ENCODE data around the gene NR1D2.

The NR1D2 gene

GRCh38 chr3:23953523-23953922 is 8.4 kb downstream of the NR1D2 start:
- H4K8ac ChIP-seq (ENCODE audit: low read length), result no peak overlapping the region
- no peak for DNase-seq
- no peaks in the 10 kb centered on the region for H3K4me1 ChIP-seq (ENCODE audit: control insufficient read depth, insufficient read depth, low read depth, low read length)
- peaks cover 15% of the 10 kb centered on the region for H3K79me1 ChIP-seq (replicated peaks; ENCODE audit: low read length, poor library complexity, severe bottlenecking)
- no peak overlapping the region for H3K4ac ChIP-seq (ENCODE audit: low read depth in 1 of 2, low read length in 2 of 2)
- no peaks in the 10 kb centered on the region for H3K9me3 ChIP-seq (ENCODE audit: control insufficient read depth, low read length)
- peaks cover 0 to 30% of the 10 kb centered on the region in 2 experiments for H3K36me3 ChIP-seq (ENCODE audit: control insufficient read depth in 1 of 2, insufficient read depth in 2 of 2, low read depth in 1 of 2, low read length in 2 of 2)
- H2BK12ac ChIP-seq (ENCODE audit: low read length in 2 of 2), result no peak overlapping the region
- H3K14ac ChIP-seq (ENCODE audit: low read length in 2 of 2), result no peak overlapping the region
- H2BK5ac ChIP-seq (ENCODE audit: low read depth, low read length, poor library complexity, severe bottlenecking), result no peak overlapping the region
- no peak overlapping the region for H3K23ac ChIP-seq (ENCODE audit: low read length in 2 of 2)
- H2BK120ac ChIP-seq (ENCODE audit: low read depth, low read length), result no peak overlapping the region
- no peak overlapping the region for H3K4me3 ChIP-seq (ENCODE audit: insufficient read depth in 1 of 2, low read depth in 1 of 2, low read length in 2 of 2)
- no CpG with 5 or more reads among the region's 1 CpG for WGBS
- no peak overlapping the region for H3K18ac ChIP-seq (ENCODE audit: low read depth in 1 of 2, low read length in 2 of 2)
- no peak overlapping the region for H3K27ac ChIP-seq (ENCODE audit: low read length, poor library complexity, severe bottlenecking)
- no peak overlapping the region for H4K91ac ChIP-seq (ENCODE audit: low read length)
- H2AFZ ChIP-seq (ENCODE audit: low read depth, low read length), result no peak overlapping the region
- H3K4me2 ChIP-seq (ENCODE audit: low read length, poor library complexity, severe bottlenecking), result no peak overlapping the region
- H2BK15ac ChIP-seq (ENCODE audit: low read depth, poor library complexity, severe bottlenecking), result no peak overlapping the region
- no peaks in the 10 kb centered on the region for H3K27me3 ChIP-seq (ENCODE audit: control insufficient read depth in 1 of 2, insufficient read depth in 1 of 2, low read length in 2 of 2)
- no peak overlapping the region for H2AK5ac ChIP-seq (ENCODE audit: low read length, severe bottlenecking)
- H3K9ac ChIP-seq (ENCODE audit: low read length), result no peak overlapping the region

- 100% methylated on average over 1 of the region's 5 CpGs for WGBS
- Histone ChIP-seq H2BK12ac (ENCODE audit: low read length in 2 of 2) (no peak overlapping the region), H2AK5ac (ENCODE audit: low read length, severe bottlenecking) (no peak overlapping the region)
Measured at GRCh38 chr3:23954144-23954543, 9.1 kb downstream of the NR1D2 start.

DNA sequence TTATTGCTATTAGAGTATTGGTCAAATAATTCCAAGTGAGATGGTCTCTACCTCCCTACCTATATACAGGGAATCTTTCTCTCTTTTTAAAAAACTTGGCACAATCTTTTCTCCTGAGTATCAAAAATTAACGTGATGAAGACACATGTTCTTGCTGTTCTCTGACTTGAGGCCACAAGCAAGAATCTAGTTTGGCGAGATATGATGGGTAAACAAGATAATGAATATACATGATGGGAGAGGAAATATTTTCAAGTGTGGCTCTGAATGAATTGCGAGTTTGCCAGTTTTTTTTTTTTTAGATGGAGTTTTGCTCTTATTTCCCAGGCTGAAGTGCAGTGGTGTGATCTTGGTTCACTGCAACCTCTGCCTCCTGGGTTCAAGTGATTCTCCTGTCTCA is 11.6 kb downstream of the NR1D2 start:
- Histone ChIP-seq H3K4me3 (ENCODE audit: insufficient read depth in 1 of 2, low read depth in 1 of 2, low read length in 2 of 2) (no peak overlapping the region), H3K23ac (ENCODE audit: low read length in 2 of 2) (no peak overlapping the region), H3K79me1 (replicated peaks; ENCODE audit: low read length, poor library complexity, severe bottlenecking) (peaks cover 10% of the 10 kb centered on the region), H3K4me2 (ENCODE audit: low read length, poor library complexity, severe bottlenecking) (no peak overlapping the region), H2BK120ac (ENCODE audit: low read depth, low read length) (no peak overlapping the region), H3K4me1 (ENCODE audit: control insufficient read depth, insufficient read depth, low read depth, low read length) (no peaks in the 10 kb centered on the region), H3K27ac (ENCODE audit: low read length, poor library complexity, severe bottlenecking) (no peak overlapping the region), H4K91ac (ENCODE audit: low read length) (no peak overlapping the region), H3K27me3 (ENCODE audit: control insufficient read depth in 1 of 2, insufficient read depth in 1 of 2, low read length in 2 of 2) (no peaks in the 10 kb centered on the region), H2AFZ (ENCODE audit: low read depth, low read length) (no peak overlapping the region), H3K9ac (ENCODE audit: low read length) (no peak overlapping the region), H3K36me3 (ENCODE audit: control insufficient read depth in 1 of 2, insufficient read depth in 2 of 2, low read depth in 1 of 2, low read length in 2 of 2) (peaks cover 0 to 52% of the 10 kb centered on the region in 2 experiments), H4K8ac (ENCODE audit: low read length) (no peak overlapping the region), H3K18ac (ENCODE audit: low read depth in 1 of 2, low read length in 2 of 2) (no peak overlapping the region), H3K4ac (ENCODE audit: low read depth in 1 of 2, low read length in 2 of 2) (no peak overlapping the region), H2BK5ac (ENCODE audit: low read depth, low read length, poor library complexity, severe bottlenecking) (no peak overlapping the region), H2AK5ac (ENCODE audit: low read length, severe bottlenecking) (no peak overlapping the region), H2BK12ac (ENCODE audit: low read length in 2 of 2) (no peak overlapping the region), H2BK15ac (ENCODE audit: low read depth, poor library complexity, severe bottlenecking) (no peak overlapping the region), H3K9me3 (ENCODE audit: control insufficient read depth, low read length) (no peaks in the 10 kb centered on the region), H3K14ac (ENCODE audit: low read length in 2 of 2) (no peak overlapping the region)
- 94% methylated on average over 3 of the region's 3 CpGs for WGBS
- DNase-seq, result no peak

More at GRCh38 chr3:23954144-23954543, 9.1 kb downstream of the NR1D2 start:
- no peak overlapping the region for H3K4me3 ChIP-seq (ENCODE audit: insufficient read depth in 1 of 2, low read depth in 1 of 2, low read length in 2 of 2)
- DNase-seq, result no peak
- no peak overlapping the region for H2AFZ ChIP-seq (ENCODE audit: low read depth, low read length)
- no peak overlapping the region for H2BK5ac ChIP-seq (ENCODE audit: low read depth, low read length, poor library complexity, severe bottlenecking)
- H3K4ac ChIP-seq (ENCODE audit: low read depth in 1 of 2, low read length in 2 of 2), result no peak overlapping the region
- no peak overlapping the region for H3K9ac ChIP-seq (ENCODE audit: low read length)
- no peak overlapping the region for H3K27ac ChIP-seq (ENCODE audit: low read length, poor library complexity, severe bottlenecking)
- no peak overlapping the region for H4K91ac ChIP-seq (ENCODE audit: low read length)
- no peak overlapping the region for H3K14ac ChIP-seq (ENCODE audit: low read length in 2 of 2)
- no peak overlapping the region for H4K8ac ChIP-seq (ENCODE audit: low read length)
- peaks cover 0 to 30% of the 10 kb centered on the region in 2 experiments for H3K36me3 ChIP-seq (ENCODE audit: control insufficient read depth in 1 of 2, insufficient read depth in 2 of 2, low read depth in 1 of 2, low read length in 2 of 2)
- no peak overlapping the region for H3K18ac ChIP-seq (ENCODE audit: low read depth in 1 of 2, low read length in 2 of 2)
- peaks cover 13% of the 10 kb centered on the region for H3K79me1 ChIP-seq (replicated peaks; ENCODE audit: low read length, poor library complexity, severe bottlenecking)
- H3K9me3 ChIP-seq (ENCODE audit: control insufficient read depth, low read length), result no peaks in the 10 kb centered on the region
- H3K4me2 ChIP-seq (ENCODE audit: low read length, poor library complexity, severe bottlenecking), result no peak overlapping the region
- H2BK15ac ChIP-seq (ENCODE audit: low read depth, poor library complexity, severe bottlenecking), result no peak overlapping the region
- H3K4me1 ChIP-seq (ENCODE audit: control insufficient read depth, insufficient read depth, low read depth, low read length), result no peaks in the 10 kb centered on the region
- H2BK120ac ChIP-seq (ENCODE audit: low read depth, low read length), result no peak overlapping the region
- H3K23ac ChIP-seq (ENCODE audit: low read length in 2 of 2), result no peak overlapping the region
- H3K27me3 ChIP-seq (ENCODE audit: control insufficient read depth in 1 of 2, insufficient read depth in 1 of 2, low read length in 2 of 2), result no peaks in the 10 kb centered on the region

DNA sequence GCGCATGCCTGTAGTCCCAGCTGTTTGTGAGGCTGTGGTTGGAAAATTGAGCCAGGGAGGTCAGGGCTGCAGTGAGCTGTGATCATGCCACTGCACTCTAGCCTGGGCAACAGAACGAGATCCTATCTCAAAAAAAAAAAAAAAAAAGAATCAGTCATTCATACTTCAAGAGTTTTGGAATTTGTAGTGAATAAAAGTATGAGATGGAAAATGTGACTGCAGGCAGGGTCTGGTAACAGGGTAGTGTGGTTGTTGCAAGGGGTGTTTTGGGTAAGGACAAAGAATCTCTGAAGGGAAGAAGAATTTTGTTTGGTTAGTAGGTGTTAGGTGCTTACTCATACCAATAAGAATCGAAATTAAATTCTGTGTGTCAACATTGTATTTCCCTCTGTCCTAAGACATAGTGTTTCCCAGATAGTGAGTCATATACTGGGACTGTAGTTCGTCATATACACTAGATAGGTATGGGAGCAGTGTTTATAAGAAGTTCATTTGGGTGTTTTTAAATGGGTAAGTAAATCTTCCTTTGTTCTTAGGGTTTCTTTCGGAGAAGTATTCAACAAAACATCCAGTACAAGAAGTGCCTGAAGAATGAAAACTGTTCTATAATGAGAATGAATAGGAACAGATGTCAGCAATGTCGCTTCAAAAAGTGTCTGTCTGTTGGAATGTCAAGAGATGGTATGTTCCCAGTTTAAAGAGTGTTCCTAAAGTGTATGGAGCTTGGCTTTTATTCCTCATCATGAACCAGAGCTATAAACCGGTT is 14.2 kb downstream of the NR1D2 start:
- Histone ChIP-seq H2AFZ (ENCODE audit: low read depth, low read length) (no peak overlapping the region), H3K27me3 (ENCODE audit: control insufficient read depth in 1 of 2, insufficient read depth in 1 of 2, low read length in 2 of 2) (no peaks in the 10 kb centered on the region), H3K4me3 (ENCODE audit: insufficient read depth in 1 of 2, low read depth in 1 of 2, low read length in 2 of 2) (no peak overlapping the region), H3K79me1 (replicated peaks; ENCODE audit: low read length, poor library complexity, severe bottlenecking) (peaks cover 2% of the 10 kb centered on the region), H3K4ac (ENCODE audit: low read depth in 1 of 2, low read length in 2 of 2) (no peak overlapping the region), H2BK12ac (ENCODE audit: low read length in 2 of 2) (no peak overlapping the region), H2BK120ac (ENCODE audit: low read depth, low read length) (no peak overlapping the region), H2BK5ac (ENCODE audit: low read depth, low read length, poor library complexity, severe bottlenecking) (no peak overlapping the region), H3K18ac (ENCODE audit: low read depth in 1 of 2, low read length in 2 of 2) (no peak overlapping the region), H3K23ac (ENCODE audit: low read length in 2 of 2) (no peak overlapping the region), H3K4me1 (ENCODE audit: control insufficient read depth, insufficient read depth, low read depth, low read length) (peaks cover 1% of the 10 kb centered on the region), H4K91ac (ENCODE audit: low read length) (no peak overlapping the region), H3K36me3 (ENCODE audit: control insufficient read depth in 1 of 2, insufficient read depth in 2 of 2, low read depth in 1 of 2, low read length in 2 of 2) (peaks cover 5 to 69% of the 10 kb centered on the region in 2 experiments), H3K4me2 (ENCODE audit: low read length, poor library complexity, severe bottlenecking) (no peak overlapping the region), H2BK15ac (ENCODE audit: low read depth, poor library complexity, severe bottlenecking) (no peak overlapping the region), H3K14ac (ENCODE audit: low read length in 2 of 2) (no peak overlapping the region), H3K9ac (ENCODE audit: low read length) (no peak overlapping the region), H4K8ac (ENCODE audit: low read length) (no peak overlapping the region), H3K27ac (ENCODE audit: low read length, poor library complexity, severe bottlenecking) (no peak overlapping the region), H2AK5ac (ENCODE audit: low read length, severe bottlenecking) (no peak overlapping the region), H3K9me3 (ENCODE audit: control insufficient read depth, low read length) (no peaks in the 10 kb centered on the region)
- WGBS, result 18% methylated on average over 3 of the region's 7 CpGs
- DNase-seq, result peak; percentile 90

All from mesenchymal stem cell (in vitro differentiated cells and primary cell).